Measurements from ENCODE around the gene FOXC2. TPM values are rescaled to one million over a fixed set of nuclear protein-coding genes. Genes with fewer than 3 reads are reported as not detected.

FOXC2 gene
- total and polyA plus RNA-seq, 2 donors: 0.09 to 1.2 TPM

DNA sequence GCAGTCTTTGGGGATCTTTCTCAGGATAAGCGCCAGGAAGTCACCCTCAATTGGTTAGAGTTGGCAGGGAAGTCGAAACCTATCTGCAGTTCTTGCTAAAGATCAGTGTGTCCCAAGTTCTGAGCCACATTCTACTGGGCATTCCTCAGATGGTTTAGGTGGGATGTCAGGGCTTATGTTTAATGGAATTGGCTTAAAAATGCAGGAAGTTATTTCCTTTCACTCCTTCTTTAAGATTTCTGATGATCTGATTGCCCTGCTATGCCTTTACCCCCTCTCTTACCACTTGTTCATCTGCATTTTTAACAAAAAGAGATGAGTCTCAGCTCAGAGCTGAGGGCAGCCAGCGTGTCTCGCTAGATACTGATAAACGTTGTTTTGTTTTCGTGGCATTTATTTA lies 42.5 kb downstream of the FOXC2 start:
- Histone ChIP-seq H3K9me3 (ENCODE audit: control insufficient read depth in 2 of 2, insufficient read depth in 1 of 2, low read length in 1 of 2) (peaks cover 0 to 3% of the 10 kb centered on the region in 2 donors), H3K4me3 (ENCODE audit: low read length in 2 of 2) (no peak overlapping the region), H3K4me1 (ENCODE audit: control insufficient read depth in 2 of 2, insufficient read depth in 2 of 2, low read length in 2 of 2) (peaks cover 0 to 3% of the 10 kb centered on the region in 2 donors), H3K27ac (ENCODE audit: low read depth in 1 of 2, low read length in 1 of 2) (no peak overlapping the region), H3K27me3 (ENCODE audit: control insufficient read depth in 2 of 2, insufficient read depth in 1 of 2, low read length in 1 of 2) (peaks cover 0 to 6% of the 10 kb centered on the region in 2 donors), H3K36me3 (ENCODE audit: control insufficient read depth in 2 of 2, insufficient read depth in 2 of 2, low read length in 1 of 2) (no peaks in the 10 kb centered on the region)
- 96% methylated on average over 6 of the region's 6 CpGs for WGBS
- no peak for DNase-seq (ENCODE audit: low read depth in 6 of 9, low spot score in 9 of 9)

DNA sequence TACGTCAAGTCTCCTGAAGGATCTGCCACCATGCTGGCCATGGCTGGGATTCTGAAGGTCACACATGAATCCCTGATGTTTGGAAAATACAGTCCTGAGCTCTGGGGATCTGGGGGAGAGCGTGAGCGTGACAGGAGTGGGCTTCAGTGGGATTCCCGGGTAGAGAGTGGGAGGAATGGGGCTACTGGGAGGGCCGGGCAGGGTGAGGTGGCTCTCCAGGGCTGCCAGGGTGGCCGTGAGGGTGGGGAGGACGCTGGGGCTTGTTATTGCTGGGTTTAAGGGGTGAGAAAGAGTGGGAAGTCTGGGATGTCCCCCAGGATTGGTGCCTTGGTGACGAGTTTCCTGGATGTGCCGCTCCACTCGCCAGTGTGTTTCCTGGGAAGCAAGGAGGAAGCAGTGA lies 43.0 kb downstream of the FOXC2 start:
- H3K27ac ChIP-seq (ENCODE audit: low read depth in 1 of 2, low read length in 1 of 2): no peak overlapping the region
- no peaks in the 10 kb centered on the region for H3K9me3 ChIP-seq (ENCODE audit: control insufficient read depth in 2 of 2, insufficient read depth in 1 of 2, low read length in 1 of 2)
- no peak overlapping the region for H3K4me3 ChIP-seq (ENCODE audit: low read length in 2 of 2)
- DNase-seq (ENCODE audit: low read depth in 6 of 9, low spot score in 9 of 9): no peak
- WGBS: 91% methylated on average over 10 of the region's 10 CpGs
- peaks cover 0 to 4% of the 10 kb centered on the region in 2 donors for H3K27me3 ChIP-seq (ENCODE audit: control insufficient read depth in 2 of 2, insufficient read depth in 1 of 2, low read length in 1 of 2)
- H3K36me3 ChIP-seq (ENCODE audit: control insufficient read depth in 2 of 2, insufficient read depth in 2 of 2, low read length in 1 of 2): no peaks in the 10 kb centered on the region
- H3K4me1 ChIP-seq (ENCODE audit: control insufficient read depth in 2 of 2, insufficient read depth in 2 of 2, low read length in 2 of 2): peaks cover 0 to under 1% of the 10 kb centered on the region in 2 donors

- no peak for DNase-seq (ENCODE audit: low read depth in 6 of 9, low spot score in 9 of 9)
- Histone ChIP-seq H3K27me3 (ENCODE audit: control insufficient read depth in 2 of 2, insufficient read depth in 1 of 2, low read length in 1 of 2) (peaks cover 0 to 4% of the 10 kb centered on the region in 2 donors), H3K36me3 (ENCODE audit: control insufficient read depth in 2 of 2, insufficient read depth in 2 of 2, low read length in 1 of 2) (no peaks in the 10 kb centered on the region), H3K4me3 (ENCODE audit: low read length in 2 of 2) (no peak overlapping the region), H3K4me1 (ENCODE audit: control insufficient read depth in 2 of 2, insufficient read depth in 2 of 2, low read length in 2 of 2) (no peaks in the 10 kb centered on the region), H3K9me3 (ENCODE audit: control insufficient read depth in 2 of 2, insufficient read depth in 1 of 2, low read length in 1 of 2) (no peaks in the 10 kb centered on the region), H3K27ac (ENCODE audit: low read depth in 1 of 2, low read length in 1 of 2) (no peak overlapping the region)
- WGBS: 85% methylated on average over 18 of the region's 18 CpGs
Observed at GRCh38 chr16:86610779-86611524, 44.3 kb downstream of the FOXC2 start.

DNA sequence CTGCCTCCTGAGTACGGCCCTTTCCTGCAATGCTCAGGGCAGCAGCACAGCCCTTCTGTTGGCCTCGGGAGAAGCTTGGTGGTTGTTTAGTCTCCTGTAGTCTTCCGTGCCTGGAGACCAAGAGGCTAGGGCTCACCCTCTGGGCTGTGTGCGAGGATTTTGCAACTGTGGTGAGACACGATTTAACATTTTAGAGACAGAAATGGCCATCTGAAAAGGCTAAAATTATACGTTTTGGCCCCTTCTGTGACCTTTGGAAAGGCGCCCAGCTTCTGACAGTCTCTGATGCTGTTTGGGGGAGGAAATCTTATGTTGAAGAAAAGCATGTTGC lies 44.9 kb downstream of the FOXC2 start:
- no peaks in the 10 kb centered on the region for H3K4me1 ChIP-seq (ENCODE audit: control insufficient read depth in 2 of 2, insufficient read depth in 2 of 2, low read length in 2 of 2)
- 90% methylated on average over 7 of the region's 7 CpGs for WGBS
- no peaks in the 10 kb centered on the region for H3K36me3 ChIP-seq (ENCODE audit: control insufficient read depth in 2 of 2, insufficient read depth in 2 of 2, low read length in 1 of 2)
- no peak overlapping the region for H3K4me3 ChIP-seq (ENCODE audit: low read length in 2 of 2)
- no peak overlapping the region for H3K27ac ChIP-seq (ENCODE audit: low read depth in 1 of 2, low read length in 1 of 2)
- no peak for DNase-seq (ENCODE audit: low read depth in 6 of 9, low spot score in 9 of 9)
- no peaks in the 10 kb centered on the region for H3K9me3 ChIP-seq (ENCODE audit: control insufficient read depth in 2 of 2, insufficient read depth in 1 of 2, low read length in 1 of 2)
- peaks cover 0 to 4% of the 10 kb centered on the region in 2 donors for H3K27me3 ChIP-seq (ENCODE audit: control insufficient read depth in 2 of 2, insufficient read depth in 1 of 2, low read length in 1 of 2)

DNA sequence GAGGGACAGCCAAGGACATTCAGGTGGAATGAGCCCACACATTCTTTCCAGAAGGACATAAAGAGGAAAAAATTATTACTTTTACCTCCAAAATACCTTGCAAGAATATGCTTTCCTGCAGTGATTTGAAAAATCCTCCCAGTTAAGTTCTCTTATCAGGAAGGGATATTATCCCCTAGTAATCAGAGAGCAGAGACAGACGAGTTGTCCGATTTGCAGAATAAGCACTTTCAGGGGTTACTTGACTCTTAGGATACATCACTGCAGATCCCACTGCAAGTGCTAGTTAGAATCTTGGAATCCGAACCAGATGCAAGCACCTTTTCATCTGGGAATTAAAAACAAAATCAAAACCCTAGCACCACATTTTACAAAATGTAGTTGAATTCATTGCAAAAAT lies 45.3 kb downstream of the FOXC2 start:
- no peak for DNase-seq (ENCODE audit: low read depth in 6 of 9, low spot score in 9 of 9)
- Histone ChIP-seq H3K4me1 (ENCODE audit: control insufficient read depth in 2 of 2, insufficient read depth in 2 of 2, low read length in 2 of 2) (no peaks in the 10 kb centered on the region), H3K27ac (ENCODE audit: low read depth in 1 of 2, low read length in 1 of 2) (no peak overlapping the region), H3K36me3 (ENCODE audit: control insufficient read depth in 2 of 2, insufficient read depth in 2 of 2, low read length in 1 of 2) (no peaks in the 10 kb centered on the region), H3K27me3 (ENCODE audit: control insufficient read depth in 2 of 2, insufficient read depth in 1 of 2, low read length in 1 of 2) (peaks cover 0 to 4% of the 10 kb centered on the region in 2 donors), H3K4me3 (ENCODE audit: low read length in 2 of 2) (no peak overlapping the region), H3K9me3 (ENCODE audit: control insufficient read depth in 2 of 2, insufficient read depth in 1 of 2, low read length in 1 of 2) (no peaks in the 10 kb centered on the region)
- 94% methylated on average over 3 of the region's 3 CpGs for WGBS

GRCh38 chr16:86614699-86615098 lies 48.1 kb downstream of the FOXC2 start:
- WGBS: 90% methylated on average over 5 of the region's 5 CpGs
- Histone ChIP-seq H3K27ac (ENCODE audit: low read depth in 1 of 2, low read length in 1 of 2) (no peak overlapping the region), H3K36me3 (ENCODE audit: control insufficient read depth in 2 of 2, insufficient read depth in 2 of 2, low read length in 1 of 2) (no peaks in the 10 kb centered on the region), H3K4me3 (ENCODE audit: low read length in 2 of 2) (no peak overlapping the region), H3K27me3 (ENCODE audit: control insufficient read depth in 2 of 2, insufficient read depth in 1 of 2, low read length in 1 of 2) (peaks cover 0 to 4% of the 10 kb centered on the region in 2 donors), H3K9me3 (ENCODE audit: control insufficient read depth in 2 of 2, insufficient read depth in 1 of 2, low read length in 1 of 2) (no peaks in the 10 kb centered on the region), H3K4me1 (ENCODE audit: control insufficient read depth in 2 of 2, insufficient read depth in 2 of 2, low read length in 2 of 2) (no peaks in the 10 kb centered on the region)
- DNase-seq (ENCODE audit: low read depth in 6 of 9, low spot score in 9 of 9): no peak

DNA sequence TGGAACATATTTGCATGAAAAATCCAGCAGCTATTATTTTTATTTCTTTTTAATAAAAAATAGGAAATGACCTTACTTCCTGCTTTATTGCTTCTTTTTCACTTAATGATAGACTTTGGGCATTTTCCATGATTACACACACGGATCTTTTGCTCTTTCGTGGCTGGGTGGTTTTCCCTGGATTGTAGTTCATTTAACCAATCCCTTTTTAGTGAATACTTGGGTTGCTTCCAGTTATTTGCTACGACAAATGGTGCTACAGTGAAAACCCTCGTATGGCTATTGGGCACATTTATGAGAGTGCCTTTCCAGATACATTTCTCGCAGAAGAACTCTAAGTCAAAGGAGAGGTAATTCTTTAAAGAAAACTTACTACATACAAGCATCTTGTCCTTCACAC lies 50.3 kb downstream of the FOXC2 start:
- no peaks in the 10 kb centered on the region for H3K4me1 ChIP-seq (ENCODE audit: control insufficient read depth in 2 of 2, insufficient read depth in 2 of 2, low read length in 2 of 2)
- WGBS: 90% methylated on average over 5 of the region's 5 CpGs
- DNase-seq (ENCODE audit: low read depth in 6 of 9, low spot score in 9 of 9): no peak

DNA sequence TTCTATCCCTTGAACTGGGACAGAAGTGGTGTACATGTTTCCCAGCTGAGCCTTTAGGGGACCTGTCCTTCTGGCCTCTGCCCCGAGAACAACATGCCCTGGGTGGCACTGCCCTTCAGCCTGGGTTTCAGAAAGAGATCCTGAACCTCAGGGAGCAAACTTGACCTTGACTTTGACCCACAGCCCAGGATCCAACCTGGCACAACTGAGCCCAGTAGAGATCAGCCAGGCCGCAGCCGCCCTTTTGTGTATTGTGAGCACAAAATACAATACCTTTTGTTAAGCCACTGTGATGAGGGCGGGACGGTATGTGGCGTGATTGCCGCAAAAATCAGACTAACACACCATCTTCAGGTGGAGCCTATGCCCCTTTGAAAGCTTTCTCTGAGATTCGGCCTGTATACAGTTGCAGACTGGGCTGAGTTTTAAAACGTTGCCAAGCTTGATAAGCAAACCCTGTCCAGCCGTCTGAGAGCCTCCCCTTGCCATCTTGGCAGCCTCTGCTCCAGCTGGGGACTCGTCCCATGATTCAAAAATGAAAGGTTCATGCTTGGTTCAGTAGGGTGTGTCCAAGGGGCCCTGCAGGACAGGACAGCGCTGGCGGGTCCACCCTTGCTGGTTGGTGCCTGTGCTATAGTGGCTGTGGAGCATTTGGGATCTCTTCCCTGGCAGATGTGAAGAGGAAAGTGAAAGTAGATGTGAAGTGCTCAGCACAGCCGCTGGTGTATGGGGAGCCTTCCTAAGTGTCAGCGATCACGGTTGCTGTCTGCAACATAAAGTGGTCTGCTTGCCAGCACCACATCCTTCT lies 52.0 kb downstream of the FOXC2 start:
- Histone ChIP-seq H3K36me3 (ENCODE audit: control insufficient read depth in 2 of 2, insufficient read depth in 2 of 2, low read length in 1 of 2) (no peaks in the 10 kb centered on the region), H3K27me3 (ENCODE audit: control insufficient read depth in 2 of 2, insufficient read depth in 1 of 2, low read length in 1 of 2) (no peaks in the 10 kb centered on the region), H3K4me1 (ENCODE audit: control insufficient read depth in 2 of 2, insufficient read depth in 2 of 2, low read length in 2 of 2) (no peaks in the 10 kb centered on the region), H3K9me3 (ENCODE audit: control insufficient read depth in 2 of 2, insufficient read depth in 1 of 2, low read length in 1 of 2) (no peaks in the 10 kb centered on the region), H3K4me3 (ENCODE audit: low read length in 2 of 2) (no peak overlapping the region), H3K27ac (ENCODE audit: low read depth in 1 of 2, low read length in 1 of 2) (no peak overlapping the region)
- no peak for DNase-seq (ENCODE audit: low read depth in 6 of 9, low spot score in 9 of 9)
- WGBS: 93% methylated on average over 16 of the region's 16 CpGs

More for the DNA sequence above, 50.3 kb downstream of the FOXC2 start:
- no peak overlapping the region for H3K27ac ChIP-seq (ENCODE audit: low read depth in 1 of 2, low read length in 1 of 2)
- no peaks in the 10 kb centered on the region for H3K36me3 ChIP-seq (ENCODE audit: control insufficient read depth in 2 of 2, insufficient read depth in 2 of 2, low read length in 1 of 2)
- no peaks in the 10 kb centered on the region for H3K9me3 ChIP-seq (ENCODE audit: control insufficient read depth in 2 of 2, insufficient read depth in 1 of 2, low read length in 1 of 2)
- no peaks in the 10 kb centered on the region for H3K27me3 ChIP-seq (ENCODE audit: control insufficient read depth in 2 of 2, insufficient read depth in 1 of 2, low read length in 1 of 2)
- H3K4me3 ChIP-seq (ENCODE audit: low read length in 2 of 2): no peak overlapping the region

Data from thymus (tissue), 11 donors.